GM12878 (cell line): ENCODE measurements around the gene TOR2A. TPM values are rescaled to one million over a fixed set of nuclear protein-coding genes. Genes with fewer than 3 reads are reported as not detected.

Source experiments
- ASH2L ChIP-seq: fragments of 300-600, 200-600 bp; sonication (generic); IDR thresholded peaks from 2 replicates; pipeline ENCODE4 v1.6.1; 2017; ENCODE audit warnings: low read depth, mild to moderate bottlenecking, borderline replicate concordance
- ATF7 ChIP-seq: fragments of 450-650 bp; IDR thresholded peaks from 2 replicates; pipeline ENCODE4 v1.6.1; 2016; ENCODE audit warnings: low read depth, mild to moderate bottlenecking
- BACH1 ChIP-seq: fragments of 450-650 bp; IDR thresholded peaks from 2 replicates; pipeline ENCODE4 v1.6.1; 2017; ENCODE audit warnings: mild to moderate bottlenecking, borderline replicate concordance
- BHLHE40 ChIP-seq, 2 experiments: fragments of 450-650 bp in 1 of 2; IDR thresholded peaks; 2 replicates each; pipeline ENCODE4 v1.6.1; 2011 to 2017; ENCODE audit warnings: low read depth in 2 of 2, borderline replicate concordance in 1 of 2, improper control_type of control experiment in 1 of 2, low read length in 1 of 2, mild to moderate bottlenecking in 1 of 2
- DPF2 ChIP-seq: fragments of 450-650 bp; IDR thresholded peaks from 2 replicates; pipeline ENCODE4 v1.6.1; 2017; ENCODE audit warnings: mild to moderate bottlenecking
- EGR1 ChIP-seq, 2 experiments: IDR thresholded peaks; 1 replicate in 1 of 2; 2 replicates in 1 of 2; pipeline ENCODE4 v1.6.1; 2011 to 2012; ENCODE audit warnings: low read depth in 2 of 2, low read length in 2 of 2, borderline replicate concordance in 1 of 2, mild to moderate bottlenecking in 1 of 2, moderate library complexity in 1 of 2
- FOXM1 ChIP-seq: IDR thresholded peaks from 2 replicates; pipeline ENCODE4 v1.6.1; 2012; ENCODE audit warnings: low read depth, mild to moderate bottlenecking, inconsistent platforms, low read length, moderate library complexity
- GABPA ChIP-seq: IDR thresholded peaks from 2 replicates; pipeline ENCODE4 v1.6.1; 2014; ENCODE audit warnings: antibody characterized with exemption, low read depth, mild to moderate bottlenecking, inconsistent platforms
- MTA2 ChIP-seq: fragments of 450-650 bp; IDR thresholded peaks from 2 replicates; pipeline ENCODE4 v1.6.1; 2016; ENCODE audit warnings: low read depth, mild to moderate bottlenecking, moderate library complexity
- MYB ChIP-seq: fragments of 150-350 bp; IDR thresholded peaks from 2 replicates; pipeline ENCODE4 v1.6.1; 2014; ENCODE audit warnings: mild to moderate bottlenecking, low read depth, low read length, borderline replicate concordance
- NBN ChIP-seq: fragments of 450-650 bp; IDR thresholded peaks from 2 replicates; pipeline ENCODE4 v1.6.1; 2016
- NFYB ChIP-seq: IDR thresholded peaks from 2 replicates; pipeline ENCODE4 v1.6.1; 2011; ENCODE audit warnings: low read depth, mild to moderate bottlenecking, low read length, improper control_type of control experiment, moderate library complexity; ENCODE audit not compliant: insufficient read depth
- NR2F1 ChIP-seq: fragments of 450-650 bp; conservative IDR thresholded peaks from 2 replicates; pipeline ENCODE4 v1.6.1; 2017; ENCODE audit warnings: mild to moderate bottlenecking
- PAX5 ChIP-seq: IDR thresholded peaks from 2 replicates; pipeline ENCODE4 v1.6.1; 2011; ENCODE audit warnings: low read depth, low read length, borderline replicate concordance
- POLR2A ChIP-seq: IDR thresholded peaks from 2 replicates; pipeline ENCODE4 v1.6.1; 2011; ENCODE audit warnings: low read depth, mild to moderate bottlenecking, low read length
- POLR2AphosphoS2 ChIP-seq: IDR thresholded peaks from 2 replicates; pipeline ENCODE4 v1.6.1; 2011; ENCODE audit warnings: low read depth, mild to moderate bottlenecking, low read length, improper control_type of control experiment, moderate library complexity
- RAD51 ChIP-seq: fragments of 450-650 bp; IDR thresholded peaks from 2 replicates; pipeline ENCODE4 v1.6.1; 2016; ENCODE audit warnings: moderate library complexity, mild to moderate bottlenecking, inconsistent platforms
- RFX5 ChIP-seq: IDR thresholded peaks from 2 replicates; pipeline ENCODE4 v1.6.1; 2011; ENCODE audit warnings: low read depth, low read length, improper control_type of control experiment
- SIN3A ChIP-seq: IDR thresholded peaks from 2 replicates; pipeline ENCODE4 v1.6.1; 2012; ENCODE audit warnings: low read depth, low read length, improper control_type of control experiment
- SMAD1 ChIP-seq: fragments of 450-650 bp; IDR thresholded peaks from 2 replicates; pipeline ENCODE4 v1.6.1; 2018; ENCODE audit warnings: mild to moderate bottlenecking, low read depth; ENCODE audit not compliant: partially characterized antibody
- SMAD5 ChIP-seq: IDR thresholded peaks from 2 replicates; pipeline ENCODE4 v1.6.1; 2016; ENCODE audit warnings: antibody characterized with exemption, low read depth
- SP1 ChIP-seq: IDR thresholded peaks from one replicate; pipeline ENCODE4 v1.6.1; 2011; ENCODE audit warnings: low read depth, low read length
- ZNF24 ChIP-seq: fragments of 450-650 bp; IDR thresholded peaks from 2 replicates; pipeline ENCODE4 v1.6.1; 2017; ENCODE audit warnings: antibody characterized with exemption, mild to moderate bottlenecking
- polyA plus RNA-seq, 11 experiments: library from polyadenylated mRNA; depleted of rRNA in 4 of 11; unstranded in 6 of 11; stranded (reverse) in 5 of 11; fragments of >200 nt; fragmentation: Nextera tagmentation in 4 of 11; fragmentation: Illumina TruSeq in 1 of 11; extraction: Ambion mirVana in 4 of 11; extraction: Trizol in 1 of 11; gene quantifications; 1 replicate in 1 of 11; 2 replicates in 10 of 11; pipeline versions ENCODE4 v1.2.1 to v1.2.3, GENCODE V29; 2011 to 2016; ENCODE audit warnings: inconsistent platforms in 2 of 11, missing spikeins in 2 of 11, low read depth in 1 of 11
- total RNA-seq, 4 experiments: library from RNA; depleted of rRNA in 3 of 4; stranded (reverse); fragments of >200 nt in 3 of 4; fragmentation: Illumina TruSeq in 1 of 4; extraction: Trizol in 1 of 4; gene quantifications; 2 replicates each; pipeline versions ENCODE4 v1.2.1 to v1.2.3, GENCODE V29; 2013 to 2021
- TF ChIP-seq, protein P1 (sequence below): fragments of 450-650 bp; conservative IDR thresholded peaks from 2 replicates; pipeline ENCODE4 v1.6.1; 2017; ENCODE audit warnings: mild to moderate bottlenecking, moderate library complexity
- TF ChIP-seq, protein P2 (sequence below): IDR thresholded peaks from 2 replicates; pipeline ENCODE4 v1.6.1; 2012; ENCODE audit warnings: low read depth, low read length, improper control_type of control experiment
- TF ChIP-seq, protein P3 (sequence below): IDR thresholded peaks from 2 replicates; pipeline ENCODE4 v1.6.1; 2011; ENCODE audit warnings: low read depth, low read length, improper control_type of control experiment, borderline replicate concordance
- TF ChIP-seq, protein P4 (sequence below): fragments of 450-650 bp; IDR thresholded peaks from 2 replicates; pipeline ENCODE4 v1.6.1; 2017; ENCODE audit warnings: low read depth, mild to moderate bottlenecking, moderate library complexity

TOR2A gene
- total and polyA plus RNA-seq, 10 of the 15 experiments (the other 5 are each of a cell fraction or from before 2014, with no cell fraction given): 0.52 to 23.7 (median 8.5) TPM

GRCh38 chr9:127770905-127771569, 35.9 kb upstream of the TOR2A start (continued):
- TF ChIP-seq ATF7 (0 out of 2 replicates have a peak, but pooled peaks have one; percentile 28), DPF2 (peak; percentile 69), SIN3A (0 out of 2 replicates have a peak, but pooled peaks have one; percentile 60), NFYB (no peak), FOXM1 (no peak), NR2F1 (peak; percentile 65), MTA2 (no peak), BHLHE40 (IDR thresholded peaks at IDR 0.05; ENCODE audit: borderline replicate concordance in 1 of 2, low read depth in 2 of 2, low read length in 1 of 2) (peak in 1 of 2 experiments; percentile 57; a peak in 1 of 4 replicates), ZNF24 (no peak), EGR1 (IDR thresholded peaks at IDR 0.05; ENCODE audit: borderline replicate concordance in 1 of 2, low read depth in 2 of 2, low read length in 2 of 2) (peak in 1 of 2 experiments; percentile 70; a peak in 1 of 3 replicates), POLR2AphosphoS2 (peak; percentile 47; the same call in 1 of the 2 replicates), NBN (0 out of 2 replicates have a peak, but pooled peaks have one; percentile 60), GABPA (no peak), RFX5 (no peak), SMAD1 (no peak), PAX5 (peak; percentile 14; the same call in 1 of the 2 replicates), ASH2L (no peak), BACH1 (peak; percentile 34; the same call in 1 of the 2 replicates), MYB (0 out of 2 replicates have a peak, but pooled peaks have one; percentile 10), SMAD5 (no peak), RAD51 (0 out of 2 replicates have a peak, but pooled peaks have one; percentile 21), SP1 (peak; percentile 76), POLR2A (peak; percentile 78)
- TF ChIP-seq, protein P1, sequence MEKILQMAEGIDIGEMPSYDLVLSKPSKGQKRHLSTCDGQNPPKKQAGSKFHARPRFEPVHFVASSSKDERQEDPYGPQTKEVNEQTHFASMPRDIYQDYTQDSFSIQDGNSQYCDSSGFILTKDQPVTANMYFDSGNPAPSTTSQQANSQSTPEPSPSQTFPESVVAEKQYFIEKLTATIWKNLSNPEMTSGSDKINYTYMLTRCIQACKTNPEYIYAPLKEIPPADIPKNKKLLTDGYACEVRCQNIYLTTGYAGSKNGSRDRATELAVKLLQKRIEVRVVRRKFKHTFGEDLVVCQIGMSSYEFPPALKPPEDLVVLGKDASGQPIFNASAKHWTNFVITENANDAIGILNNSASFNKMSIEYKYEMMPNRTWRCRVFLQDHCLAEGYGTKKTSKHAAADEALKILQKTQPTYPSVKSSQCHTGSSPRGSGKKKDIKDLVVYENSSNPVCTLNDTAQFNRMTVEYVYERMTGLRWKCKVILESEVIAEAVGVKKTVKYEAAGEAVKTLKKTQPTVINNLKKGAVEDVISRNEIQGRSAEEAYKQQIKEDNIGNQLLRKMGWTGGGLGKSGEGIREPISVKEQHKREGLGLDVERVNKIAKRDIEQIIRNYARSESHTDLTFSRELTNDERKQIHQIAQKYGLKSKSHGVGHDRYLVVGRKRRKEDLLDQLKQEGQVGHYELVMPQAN: peak; percentile 52; the same call in 1 of the 2 replicates
- TF ChIP-seq, protein P2, sequence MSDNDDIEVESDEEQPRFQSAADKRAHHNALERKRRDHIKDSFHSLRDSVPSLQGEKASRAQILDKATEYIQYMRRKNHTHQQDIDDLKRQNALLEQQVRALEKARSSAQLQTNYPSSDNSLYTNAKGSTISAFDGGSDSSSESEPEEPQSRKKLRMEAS: peak; percentile 60
- TF ChIP-seq, protein P3, sequence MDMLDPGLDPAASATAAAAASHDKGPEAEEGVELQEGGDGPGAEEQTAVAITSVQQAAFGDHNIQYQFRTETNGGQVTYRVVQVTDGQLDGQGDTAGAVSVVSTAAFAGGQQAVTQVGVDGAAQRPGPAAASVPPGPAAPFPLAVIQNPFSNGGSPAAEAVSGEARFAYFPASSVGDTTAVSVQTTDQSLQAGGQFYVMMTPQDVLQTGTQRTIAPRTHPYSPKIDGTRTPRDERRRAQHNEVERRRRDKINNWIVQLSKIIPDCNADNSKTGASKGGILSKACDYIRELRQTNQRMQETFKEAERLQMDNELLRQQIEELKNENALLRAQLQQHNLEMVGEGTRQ: no peak
- TF ChIP-seq, protein P4, sequence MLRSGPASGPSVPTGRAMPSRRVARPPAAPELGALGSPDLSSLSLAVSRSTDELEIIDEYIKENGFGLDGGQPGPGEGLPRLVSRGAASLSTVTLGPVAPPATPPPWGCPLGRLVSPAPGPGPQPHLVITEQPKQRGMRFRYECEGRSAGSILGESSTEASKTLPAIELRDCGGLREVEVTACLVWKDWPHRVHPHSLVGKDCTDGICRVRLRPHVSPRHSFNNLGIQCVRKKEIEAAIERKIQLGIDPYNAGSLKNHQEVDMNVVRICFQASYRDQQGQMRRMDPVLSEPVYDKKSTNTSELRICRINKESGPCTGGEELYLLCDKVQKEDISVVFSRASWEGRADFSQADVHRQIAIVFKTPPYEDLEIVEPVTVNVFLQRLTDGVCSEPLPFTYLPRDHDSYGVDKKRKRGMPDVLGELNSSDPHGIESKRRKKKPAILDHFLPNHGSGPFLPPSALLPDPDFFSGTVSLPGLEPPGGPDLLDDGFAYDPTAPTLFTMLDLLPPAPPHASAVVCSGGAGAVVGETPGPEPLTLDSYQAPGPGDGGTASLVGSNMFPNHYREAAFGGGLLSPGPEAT: peak; percentile 53; the same call in 1 of the 2 replicates
